OCI-LY1 (cell line): ENCODE data around the gene CEP112.
"Not testable (repeated sequence)": the region's sequence is repeated elsewhere in the genome, so short reads cannot be mapped to it uniquely, and the experiment has no call there.

Source experiments
- H2AFZ ChIP-seq: fragments of 200-600 bp; sonication (generic), shearing (Covaris generic); 2 replicates; pipeline ENCODE4 v1.6.0; 2014; ENCODE audit warnings: antibody characterized with exemption, mild to moderate bottlenecking, low read length
- H3F3A ChIP-seq: fragments of 200-600 bp; sonication (generic), shearing (Covaris generic); 2 replicates; pipeline ENCODE4 v1.6.0; 2014; ENCODE audit warnings: mild to moderate bottlenecking, antibody characterized with exemption, low read length, moderate library complexity; ENCODE audit not compliant: insufficient read depth
- H3K27ac ChIP-seq: fragments of 200-600 bp; sonication (generic); 2 replicates; pipeline ENCODE4 v1.5.1; 2014; ENCODE audit warnings: low read length, mixed run types, mild to moderate bottlenecking, low read depth; ENCODE audit not compliant: poor library complexity, severe bottlenecking
- H3K27me3 ChIP-seq: fragments of 200-600 bp; sonication (generic); 2 replicates; pipeline ENCODE4 v1.6.0; 2014; ENCODE audit warnings: antibody characterized with exemption, mild to moderate bottlenecking, low read length, moderate library complexity; ENCODE audit not compliant: insufficient read depth
- H3K36me3 ChIP-seq: fragments of 200-600 bp; sonication (generic); 2 replicates; pipeline ENCODE4 v1.6.1; 2014; ENCODE audit warnings: mild to moderate bottlenecking, antibody characterized with exemption, low read length, moderate library complexity, mixed read lengths; ENCODE audit not compliant: insufficient read depth
- H3K4me1 ChIP-seq: fragments of 200-600 bp; sonication (generic); 2 replicates; pipeline ENCODE4 v1.5.1; 2014; ENCODE audit warnings: mild to moderate bottlenecking, low read length, moderate library complexity; ENCODE audit not compliant: insufficient read depth, severe bottlenecking
- H3K4me2 ChIP-seq: fragments of 200-600 bp; sonication (generic), shearing (Covaris generic); 2 replicates; pipeline ENCODE4 v1.6.1; 2014; ENCODE audit warnings: low read length
- H3K4me3 ChIP-seq: fragments of 200-600 bp; sonication (generic); 2 replicates; pipeline ENCODE4 v1.5.1; 2014; ENCODE audit warnings: low read length, low read depth, mild to moderate bottlenecking, mixed read lengths; ENCODE audit not compliant: poor library complexity, severe bottlenecking
- H3K79me2 ChIP-seq: fragments of 200-600 bp; shearing (Covaris generic); 2 replicates; pipeline ENCODE4 v1.6.1; 2016; ENCODE audit warnings: mixed run types, low read length, mixed read lengths; ENCODE audit not compliant: insufficient read depth
- H3K9ac ChIP-seq: fragments of 200-600 bp; sonication (generic), shearing (Covaris generic); 2 replicates; pipeline ENCODE4 v1.6.1; 2014; ENCODE audit warnings: mild to moderate bottlenecking, low read length, mixed read lengths
- H3K9me2 ChIP-seq: fragments of 200-600 bp; sonication (generic), shearing (Covaris generic); 2 replicates; pipeline ENCODE4 v1.6.1; 2014; ENCODE audit warnings: low read depth, mild to moderate bottlenecking, low read length, mixed read lengths
- H3K9me3 ChIP-seq: fragments of 200-600 bp; shearing (Covaris generic); 2 replicates; pipeline ENCODE4 v1.6.1; 2014; ENCODE audit warnings: low read length, mixed read lengths
- H4K20me1 ChIP-seq: fragments of 200-600 bp; sonication (generic), shearing (Covaris generic); 2 replicates; pipeline ENCODE4 v1.6.0; 2016; ENCODE audit warnings: mild to moderate bottlenecking, low read length; ENCODE audit not compliant: insufficient read depth
- EZH2 ChIP-seq: fragments of 200-600 bp; sonication (generic), shearing (Covaris generic); IDR thresholded peaks from 2 replicates; pipeline ENCODE4 v1.8.0; 2017; ENCODE audit warnings: borderline replicate concordance, mixed run types, mild to moderate bottlenecking, antibody characterized with exemption, low read length, moderate library complexity, mixed read lengths
- TF ChIP-seq, protein P1 (sequence below): fragments of 200-600 bp; sonication (generic), shearing (Covaris generic); IDR thresholded peaks from 2 replicates; pipeline ENCODE4 v1.5.1; 2017; ENCODE audit warnings: mild to moderate bottlenecking, antibody characterized with exemption, low read length, moderate library complexity, mixed read lengths

The CEP112 gene

DNA sequence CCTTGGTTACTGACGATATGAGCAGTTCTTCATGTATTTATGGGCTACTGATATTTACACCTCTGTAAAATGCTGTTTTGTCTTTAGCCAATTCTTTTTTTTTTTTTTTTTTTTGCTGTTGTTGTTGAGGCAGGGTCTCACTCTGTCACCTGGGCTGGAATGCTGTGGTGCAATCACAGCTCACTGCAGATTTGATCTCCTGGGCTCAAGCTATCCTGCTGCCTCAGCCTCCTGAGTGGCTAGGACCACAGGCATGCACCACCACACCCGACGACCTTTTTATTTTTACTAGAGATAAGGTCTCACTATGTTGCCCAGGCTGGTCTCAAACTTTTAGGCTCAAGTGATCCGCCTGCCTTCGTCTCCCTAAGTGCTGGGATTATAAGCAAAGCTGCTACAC is 405.5 kb downstream of the CEP112 start:
- H3K4me3 ChIP-seq = no peak overlapping the region
- H3K79me2 ChIP-seq = no peaks in the 10 kb centered on the region
- H3K36me3 ChIP-seq = no peaks in the 10 kb centered on the region
- no peaks in the 10 kb centered on the region for H3K27me3 ChIP-seq
- H3K27ac ChIP-seq = no peak overlapping the region
- no peaks in the 10 kb centered on the region for H3K4me1 ChIP-seq
- H3K9me3 ChIP-seq = no peaks in the 10 kb centered on the region
- no peaks in the 10 kb centered on the region for H4K20me1 ChIP-seq
- H3K9ac ChIP-seq = no peak overlapping the region
- no peaks in the 10 kb centered on the region for H3F3A ChIP-seq
- no peaks in the 10 kb centered on the region for H3K9me2 ChIP-seq
- no peak overlapping the region for H3K4me2 ChIP-seq
- TF ChIP-seq, protein P1, sequence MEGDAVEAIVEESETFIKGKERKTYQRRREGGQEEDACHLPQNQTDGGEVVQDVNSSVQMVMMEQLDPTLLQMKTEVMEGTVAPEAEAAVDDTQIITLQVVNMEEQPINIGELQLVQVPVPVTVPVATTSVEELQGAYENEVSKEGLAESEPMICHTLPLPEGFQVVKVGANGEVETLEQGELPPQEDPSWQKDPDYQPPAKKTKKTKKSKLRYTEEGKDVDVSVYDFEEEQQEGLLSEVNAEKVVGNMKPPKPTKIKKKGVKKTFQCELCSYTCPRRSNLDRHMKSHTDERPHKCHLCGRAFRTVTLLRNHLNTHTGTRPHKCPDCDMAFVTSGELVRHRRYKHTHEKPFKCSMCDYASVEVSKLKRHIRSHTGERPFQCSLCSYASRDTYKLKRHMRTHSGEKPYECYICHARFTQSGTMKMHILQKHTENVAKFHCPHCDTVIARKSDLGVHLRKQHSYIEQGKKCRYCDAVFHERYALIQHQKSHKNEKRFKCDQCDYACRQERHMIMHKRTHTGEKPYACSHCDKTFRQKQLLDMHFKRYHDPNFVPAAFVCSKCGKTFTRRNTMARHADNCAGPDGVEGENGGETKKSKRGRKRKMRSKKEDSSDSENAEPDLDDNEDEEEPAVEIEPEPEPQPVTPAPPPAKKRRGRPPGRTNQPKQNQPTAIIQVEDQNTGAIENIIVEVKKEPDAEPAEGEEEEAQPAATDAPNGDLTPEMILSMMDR = no peak
- no peak for TF ChIP-seq EZH2
- no peak overlapping the region for H2AFZ ChIP-seq

DNA sequence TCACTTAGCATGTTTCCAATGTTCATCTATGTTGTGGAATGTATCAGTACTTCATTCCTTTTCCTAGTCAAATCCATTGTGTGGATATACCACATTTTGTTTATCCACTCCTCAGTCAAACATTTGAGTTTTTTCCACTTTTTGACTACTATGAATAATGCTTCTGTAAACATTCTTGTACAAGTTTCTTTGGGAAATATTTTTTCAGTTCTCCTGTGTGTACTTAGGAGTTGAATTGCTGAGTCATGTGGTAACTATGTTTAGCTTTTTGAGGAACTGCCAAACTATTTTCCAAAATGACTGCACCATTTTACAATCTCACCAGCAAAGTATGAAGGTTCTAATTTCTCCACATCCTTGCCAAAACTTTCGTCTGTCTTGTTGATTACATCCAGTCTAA is 406.8 kb downstream of the CEP112 start:
- Histone ChIP-seq H3K4me1 (no peaks in the 10 kb centered on the region), H3K79me2 (no peaks in the 10 kb centered on the region), H4K20me1 (no peaks in the 10 kb centered on the region), H3K27me3 (no peaks in the 10 kb centered on the region), H3K4me3 (no peak overlapping the region), H3K4me2 (no peak overlapping the region), H3K9me2 (no peaks in the 10 kb centered on the region), H3K9me3 (no peaks in the 10 kb centered on the region), H3K36me3 (no peaks in the 10 kb centered on the region), H2AFZ (no peak overlapping the region), H3K27ac (no peak overlapping the region), H3K9ac (no peak overlapping the region), H3F3A (no peaks in the 10 kb centered on the region)
- TF ChIP-seq, protein P1 = no peak
- TF ChIP-seq EZH2 = no peak

DNA sequence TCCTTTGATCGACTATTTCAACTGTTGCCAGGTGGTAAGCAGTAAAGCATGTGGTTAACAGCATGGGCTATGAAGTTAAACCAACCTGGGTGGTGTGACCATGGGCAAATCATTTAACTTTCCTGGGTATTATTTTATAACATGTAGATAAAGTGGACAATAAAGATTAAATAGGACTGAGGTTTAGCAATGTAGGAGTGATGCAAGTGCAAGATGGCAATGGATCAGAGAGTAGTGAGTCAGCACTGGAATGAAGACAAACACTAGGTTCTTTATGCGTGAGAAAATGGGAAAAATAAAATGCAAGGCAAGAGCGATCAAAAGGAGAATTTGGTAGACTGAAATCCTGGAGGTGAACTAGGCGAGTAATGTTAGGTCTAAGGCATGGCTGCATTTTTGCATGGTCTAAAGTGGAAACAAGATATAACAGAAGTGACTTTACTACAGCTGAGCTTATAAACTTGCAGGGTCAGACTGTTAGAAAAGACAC is 408.0 kb downstream of the CEP112 start:
- no peak overlapping the region for H3K4me2 ChIP-seq
- no peaks in the 10 kb centered on the region for H4K20me1 ChIP-seq
- H3K9me2 ChIP-seq = no peaks in the 10 kb centered on the region
- no peaks in the 10 kb centered on the region for H3K36me3 ChIP-seq
- no peak overlapping the region for H3K4me3 ChIP-seq
- H3K79me2 ChIP-seq = no peaks in the 10 kb centered on the region
- no peaks in the 10 kb centered on the region for H3K27me3 ChIP-seq
- no peaks in the 10 kb centered on the region for H3F3A ChIP-seq
- H3K4me1 ChIP-seq = no peaks in the 10 kb centered on the region
- H3K9ac ChIP-seq = no peak overlapping the region
- no peak for TF ChIP-seq EZH2
- TF ChIP-seq, protein P1 = no peak
- no peaks in the 10 kb centered on the region for H3K9me3 ChIP-seq
- no peak overlapping the region for H2AFZ ChIP-seq
- H3K27ac ChIP-seq = no peak overlapping the region

DNA sequence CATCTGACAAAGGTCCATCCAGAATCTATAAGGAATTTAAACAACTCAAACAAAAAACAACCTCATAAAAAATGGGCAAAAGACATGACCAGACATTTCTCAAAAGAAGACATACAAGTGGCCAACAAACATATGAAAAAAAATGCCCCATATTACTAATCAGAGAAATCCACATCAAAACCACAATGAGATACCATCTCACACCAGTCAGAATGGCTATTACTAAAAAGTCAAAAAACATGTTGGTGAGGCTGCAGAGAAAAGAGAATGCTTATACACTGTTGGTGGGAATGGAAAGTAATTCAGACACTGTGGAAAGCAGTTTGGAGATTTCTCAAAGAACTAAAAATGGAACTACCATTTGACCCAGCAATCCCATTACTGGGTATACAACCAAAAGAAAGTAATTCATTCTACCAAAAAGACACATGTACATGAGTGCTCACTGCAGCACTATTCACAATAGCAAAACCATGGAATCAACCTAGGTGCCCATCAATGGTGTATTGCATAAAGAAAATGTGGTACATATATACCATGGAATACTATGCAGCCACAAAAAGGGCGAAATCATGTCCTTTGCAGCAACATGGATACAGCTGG is 409.7 kb downstream of the CEP112 start:
- not testable (repeated sequence) for H2AFZ ChIP-seq, H4K20me1 ChIP-seq, H3K9ac ChIP-seq, H3K4me2 ChIP-seq, H3K9me3 ChIP-seq, H3K9me2 ChIP-seq, H3K4me1 ChIP-seq, H3K27me3 ChIP-seq, H3K27ac ChIP-seq, H3F3A ChIP-seq, H3K36me3 ChIP-seq, H3K79me2 ChIP-seq, H3K4me3 ChIP-seq
